ENCODE results near the gene GLRB.
"Not testable (repeated sequence)": the region's sequence is repeated elsewhere in the genome, so short reads cannot be mapped to it uniquely, and the experiment has no call there.

GLRB gene

DNA sequence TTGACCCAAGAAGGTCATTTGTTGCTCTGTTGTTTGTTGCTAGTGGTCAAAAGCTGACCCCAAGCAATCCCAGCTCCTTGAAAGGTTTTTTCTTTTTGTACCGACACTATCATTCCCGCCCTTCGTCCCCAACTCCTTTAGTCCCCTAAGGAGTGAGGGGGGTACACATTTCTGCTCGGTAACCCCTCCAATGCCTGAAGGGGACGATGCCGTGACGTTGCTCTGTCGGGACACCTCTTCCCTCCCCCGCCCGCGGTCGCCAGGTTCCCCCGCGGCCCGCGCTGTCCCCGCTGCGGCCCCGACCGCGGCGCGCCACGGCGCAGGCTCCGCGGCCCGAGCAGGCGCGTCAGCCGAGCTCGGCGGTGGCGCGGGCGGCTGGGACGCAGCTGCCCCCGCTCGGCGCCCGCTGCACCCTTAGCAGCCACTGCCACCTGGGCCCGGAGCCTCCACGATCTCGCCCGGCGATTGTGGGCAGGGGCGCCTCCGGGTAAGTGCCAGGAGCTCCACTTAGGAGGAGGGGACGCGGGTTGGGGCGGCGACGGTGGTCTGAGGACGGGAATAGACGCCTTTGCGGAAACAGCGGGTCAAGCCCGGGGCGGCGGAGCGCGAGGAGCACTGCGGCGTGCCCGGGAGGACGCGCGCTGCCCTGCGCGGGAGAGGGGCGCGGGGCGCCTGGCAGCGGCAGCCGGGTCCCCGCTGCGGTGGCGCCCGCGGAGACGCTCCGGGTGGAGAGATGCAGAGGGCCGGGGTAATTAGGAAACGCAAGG is at the start of gene GLRB:
TSS of gene GLRB (plus strand) at position 340 of the 767 bp plus-strand sequence. CDS start 1,875 bp downstream, outside the sequence.
- in situ Hi-C loops (cut with HindIII; ENCODE audit: low sequenced_read_pairs): no loop called here

DNA sequence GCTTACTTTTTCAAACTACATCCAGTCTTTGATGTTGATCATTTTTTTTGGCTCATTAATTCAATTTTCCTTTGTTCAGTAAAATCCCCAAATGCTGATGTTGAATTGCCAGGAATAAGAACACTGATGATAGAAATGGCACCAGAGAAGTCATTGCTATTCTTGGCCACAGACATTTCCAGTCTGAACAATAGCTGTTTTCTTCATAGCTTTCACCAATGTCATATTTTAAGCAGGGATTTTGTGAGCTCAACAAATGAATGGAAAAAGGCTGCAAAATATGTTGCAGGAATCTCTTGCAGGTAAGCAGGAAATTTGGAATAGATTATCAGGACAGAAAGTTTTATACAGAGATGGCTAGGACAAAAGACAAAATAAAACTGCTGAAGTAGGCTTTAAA is 40.5 kb upstream of the GLRB start:
- in situ Hi-C loops (cut with HindIII; ENCODE audit: low sequenced_read_pairs): no loop called here

DNA sequence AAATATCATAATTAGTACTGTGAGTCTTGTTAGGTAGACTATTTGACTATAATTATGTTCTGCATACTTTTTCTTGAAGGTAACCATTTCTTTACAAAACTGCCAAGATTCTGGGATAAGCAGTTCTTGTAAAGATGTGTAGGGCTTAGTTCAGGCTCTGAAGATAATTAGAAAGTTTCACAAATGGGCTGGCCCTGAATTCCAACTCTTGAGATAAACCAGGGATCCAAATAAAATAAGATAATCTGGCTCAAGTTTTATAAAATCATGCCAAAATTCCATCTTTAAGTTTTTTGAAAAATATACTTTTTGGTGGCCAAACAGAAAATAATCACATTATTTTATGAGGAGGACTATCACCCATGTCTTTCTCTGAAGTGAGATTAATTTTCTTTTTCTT is 35.5 kb upstream of the GLRB start:
- in situ Hi-C loops (cut with HindIII; ENCODE audit: low sequenced_read_pairs): no loop called here

DNA sequence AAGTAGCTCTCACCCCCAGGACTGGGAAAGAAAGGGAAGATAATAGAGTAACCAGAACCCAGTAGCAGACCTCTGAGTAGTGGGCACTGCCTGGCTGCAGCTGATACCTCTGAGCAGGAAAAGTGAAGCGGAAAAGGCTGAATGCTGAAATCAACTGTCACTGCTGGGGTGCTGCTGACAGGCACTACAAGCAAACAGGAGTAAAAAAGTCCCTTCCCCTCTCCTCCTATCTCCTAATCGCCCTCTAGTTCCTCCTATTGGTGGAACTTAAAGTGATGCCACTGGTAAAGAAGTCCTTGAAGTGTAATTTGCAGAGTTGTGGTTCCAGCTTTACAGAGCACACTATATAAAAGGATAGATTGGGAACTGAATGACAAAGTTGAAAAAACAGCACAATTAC is 32.8 kb upstream of the GLRB start:
- in situ Hi-C loops (cut with HindIII; ENCODE audit: low sequenced_read_pairs): no loop called here

DNA sequence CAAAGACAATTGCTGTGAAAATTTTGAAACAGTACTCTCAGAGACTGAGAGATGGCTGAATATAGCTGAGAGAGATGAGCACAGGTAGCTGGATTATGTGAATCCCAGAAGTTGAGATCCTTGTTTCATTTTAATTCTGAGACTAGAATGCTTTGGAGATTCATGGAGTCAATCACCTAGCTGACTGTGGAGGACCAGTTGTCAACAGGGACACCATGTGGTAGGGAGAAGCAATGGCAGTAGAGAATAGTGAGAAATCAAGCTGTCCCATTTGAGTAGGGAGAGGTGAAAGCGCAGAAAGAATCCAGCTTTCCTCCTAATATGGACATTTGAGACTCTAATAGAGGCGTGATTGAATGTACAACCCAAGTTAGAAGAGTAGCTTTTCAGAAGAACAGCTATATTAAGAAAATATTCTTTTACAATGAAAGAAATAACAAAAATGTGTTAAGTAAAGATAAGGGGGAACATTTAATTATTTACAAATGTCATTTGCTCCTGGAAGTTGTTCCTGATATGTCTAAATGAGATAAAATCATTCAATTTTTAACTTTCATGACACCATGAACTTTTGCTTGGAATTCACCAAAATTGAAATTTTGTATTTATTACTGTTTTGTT is 30.3 kb upstream of the GLRB start:
- in situ Hi-C loops (cut with HindIII; ENCODE audit: low sequenced_read_pairs): no loop called here

DNA sequence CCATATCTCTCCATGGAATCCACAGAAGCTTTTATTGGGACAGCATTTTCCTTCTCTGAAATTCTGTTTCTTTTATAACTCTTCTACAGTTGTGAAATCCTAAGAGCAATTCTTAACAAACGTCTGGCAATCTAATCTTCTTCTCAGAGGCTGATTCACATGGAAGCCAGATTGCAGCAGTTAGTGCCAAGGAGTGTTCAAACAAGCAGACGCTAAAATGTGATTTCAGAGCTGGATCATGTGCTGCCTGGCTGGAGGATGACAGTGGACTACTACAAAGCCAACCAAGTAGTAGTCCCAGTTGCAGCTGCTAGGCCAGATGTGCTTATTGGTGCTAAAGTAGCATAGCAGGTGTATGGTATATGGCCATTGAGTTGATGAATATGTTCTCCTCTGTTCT is 27.7 kb upstream of the GLRB start:
- in situ Hi-C loops (cut with HindIII; ENCODE audit: low sequenced_read_pairs): no loop called here

DNA sequence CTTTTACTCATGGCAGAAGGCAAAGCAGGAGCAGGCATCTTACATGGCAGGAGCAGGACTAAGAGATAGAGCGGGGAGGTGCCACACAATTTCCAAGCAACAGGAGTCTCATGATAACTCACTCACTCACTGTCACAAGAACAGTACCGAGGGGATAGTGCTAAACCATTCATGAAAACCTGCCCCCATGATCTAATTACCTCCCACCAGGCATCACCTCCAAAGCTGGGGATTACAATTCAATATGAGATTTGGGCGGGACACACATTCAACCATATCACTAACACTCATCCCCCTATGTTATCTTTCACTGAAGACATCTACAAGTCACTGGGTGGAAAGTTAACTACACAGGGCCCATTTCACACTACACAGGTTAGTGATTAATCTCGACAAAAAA is 25.4 kb upstream of the GLRB start:
- in situ Hi-C loops (cut with HindIII; ENCODE audit: low sequenced_read_pairs): no loop called here

DNA sequence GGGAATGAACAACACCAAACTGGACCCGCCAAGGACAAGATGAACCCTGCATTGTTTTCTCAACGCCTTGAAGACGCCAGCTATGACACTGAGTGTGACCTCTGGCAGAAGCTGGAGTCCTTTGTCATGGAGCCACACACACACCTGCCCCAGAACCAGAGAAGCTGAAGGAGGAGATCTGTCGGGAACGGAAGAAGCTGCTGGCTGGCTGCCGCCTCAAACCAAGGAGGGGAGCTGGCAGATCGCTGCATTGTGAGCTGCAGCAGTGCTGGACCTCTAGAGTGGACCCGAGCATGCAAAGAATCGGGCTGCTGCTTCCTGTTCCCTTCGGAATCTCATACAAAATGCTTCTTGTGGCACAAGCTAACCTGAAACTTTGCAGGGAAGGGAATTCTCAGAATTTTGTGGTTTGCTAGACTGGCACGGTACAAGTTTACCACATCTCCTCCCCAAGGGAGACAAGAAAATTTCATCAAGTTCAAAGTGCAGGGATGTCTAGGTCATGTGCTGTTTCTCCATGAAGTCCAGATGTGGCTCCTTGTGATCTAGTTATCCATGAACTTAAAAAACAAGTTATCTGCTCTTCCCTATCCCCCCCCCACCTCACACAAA is 23.4 kb upstream of the GLRB start:
- in situ Hi-C loops (cut with HindIII; ENCODE audit: low sequenced_read_pairs): no loop called here

DNA sequence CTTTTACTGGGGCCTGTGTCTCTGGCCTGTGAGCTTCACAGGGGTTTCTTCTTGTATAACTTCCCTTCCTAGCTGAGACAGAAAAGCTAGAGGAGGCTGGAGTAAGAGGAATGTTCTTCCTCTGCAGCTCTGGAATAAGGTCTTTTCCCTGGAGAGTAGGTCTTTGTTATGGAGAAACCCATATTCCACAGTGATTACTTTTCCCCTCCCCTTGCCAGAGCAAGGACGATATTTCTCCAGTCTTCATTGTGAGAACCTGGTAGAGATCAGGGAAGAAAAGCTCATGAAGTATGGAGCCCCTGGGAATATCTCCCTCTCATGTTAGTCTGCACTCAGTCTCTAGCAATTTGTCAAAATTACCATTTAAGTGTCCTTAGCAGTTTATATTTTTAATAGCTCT is 18.7 kb upstream of the GLRB start:
- in situ Hi-C loops (cut with HindIII; ENCODE audit: low sequenced_read_pairs): no loop called here

DNA sequence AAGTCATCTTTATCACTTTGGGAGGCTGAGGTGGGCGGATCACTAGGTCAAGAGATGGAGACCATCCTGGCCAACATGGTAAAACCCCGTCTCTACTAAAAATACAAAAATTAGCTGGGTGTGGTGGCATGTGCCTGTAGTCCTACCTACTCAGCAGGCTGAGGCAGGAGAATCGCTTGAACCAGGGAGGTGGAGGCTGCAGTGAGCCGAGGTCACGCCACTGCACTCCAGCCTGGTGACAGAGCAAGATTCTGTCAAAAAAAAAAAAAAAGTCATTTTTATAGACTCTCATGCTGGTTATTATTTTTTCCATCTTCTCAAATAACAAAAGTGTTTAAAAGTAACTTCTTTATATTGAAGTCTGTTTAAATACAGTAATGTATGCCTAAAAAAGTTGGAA is 17.1 kb upstream of the GLRB start:
- in situ Hi-C loops (cut with HindIII; ENCODE audit: low sequenced_read_pairs): not testable (repeated sequence)

DNA sequence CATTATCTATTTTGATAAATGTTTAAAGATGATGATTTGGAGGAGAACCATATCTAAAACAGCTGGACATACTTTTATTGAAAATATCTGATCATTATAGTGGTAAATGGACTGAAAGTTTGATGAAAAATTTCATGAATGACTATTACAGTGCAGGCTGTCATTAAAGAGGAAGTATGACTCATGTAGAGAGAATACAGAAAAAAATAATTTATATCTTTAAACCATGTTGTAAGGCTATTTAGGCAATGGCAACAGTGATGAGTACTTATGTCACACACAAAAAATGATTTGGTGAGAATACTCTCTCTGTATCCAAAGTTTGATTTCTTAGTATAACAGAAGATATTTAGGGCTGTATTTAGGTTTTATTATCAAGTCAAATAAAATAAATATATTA is 3.9 kb upstream of the GLRB start:
- in situ Hi-C loops (cut with HindIII; ENCODE audit: low sequenced_read_pairs): loop anchor here (5.0 kb wide), 1 partner anchor 35 kb away; no protein-coding TSS in a partner anchor

DNA sequence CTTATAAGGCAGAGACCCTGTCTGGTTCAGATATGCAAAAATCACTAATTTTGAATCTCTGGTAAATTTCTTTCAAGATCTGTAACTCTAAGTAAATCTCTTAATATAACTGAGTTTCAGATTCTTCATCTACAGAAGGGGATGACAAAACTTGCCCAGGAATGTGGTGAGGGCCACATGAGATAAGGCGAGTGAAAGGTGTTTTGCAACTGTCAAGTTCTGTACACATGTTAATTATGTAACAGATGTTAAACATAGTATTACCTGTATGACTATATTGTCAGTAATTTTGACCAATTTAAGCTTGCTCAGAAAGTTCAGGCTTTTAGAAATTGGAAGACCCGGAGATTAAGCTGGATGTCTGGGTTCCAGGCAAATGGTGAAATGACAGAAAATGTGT is 549 bp upstream of the GLRB start:
- in situ Hi-C loops (cut with HindIII; ENCODE audit: low sequenced_read_pairs): no loop called here

DNA sequence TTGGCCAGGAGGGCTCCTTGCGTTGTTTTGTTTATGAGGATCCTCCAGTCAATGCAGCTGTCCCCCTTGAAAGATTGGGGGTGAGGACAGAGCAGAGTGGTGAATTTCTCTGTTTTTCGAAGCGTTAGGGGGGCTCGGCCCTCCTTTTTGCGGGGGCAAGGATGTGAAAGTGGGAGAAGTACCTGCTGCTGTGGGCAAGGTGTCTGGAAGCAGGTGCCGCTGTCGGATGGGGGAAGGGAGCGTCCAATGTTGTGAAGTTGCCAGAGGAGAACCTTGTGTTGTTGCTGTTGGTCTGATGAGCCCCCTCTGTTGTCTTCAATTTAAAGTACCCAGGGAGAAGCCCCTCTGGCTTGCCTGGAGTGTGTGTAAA is 613 bp downstream of the GLRB start:
- in situ Hi-C loops (cut with HindIII; ENCODE audit: low sequenced_read_pairs): no loop called here

DNA sequence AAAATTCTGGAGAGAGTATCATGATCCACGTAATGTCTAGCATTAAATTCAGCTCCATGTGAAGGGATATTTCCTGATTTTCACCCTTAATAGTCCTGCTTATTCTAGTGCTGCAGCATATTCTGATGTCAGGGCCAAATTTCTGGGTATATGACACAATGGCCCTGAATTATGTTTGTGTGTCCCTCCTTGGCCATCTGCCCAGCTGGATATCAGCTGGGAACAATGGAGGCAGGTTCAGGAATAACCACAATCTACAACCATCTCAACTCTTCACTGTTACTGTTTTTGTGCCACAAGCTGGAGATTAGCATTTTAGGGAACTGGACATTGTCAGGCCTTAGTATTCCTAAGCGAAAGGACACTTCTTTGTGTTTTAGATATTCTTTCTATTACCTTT is 3.5 kb downstream of the GLRB start:
- in situ Hi-C loops (cut with HindIII; ENCODE audit: low sequenced_read_pairs): no loop called here

DNA sequence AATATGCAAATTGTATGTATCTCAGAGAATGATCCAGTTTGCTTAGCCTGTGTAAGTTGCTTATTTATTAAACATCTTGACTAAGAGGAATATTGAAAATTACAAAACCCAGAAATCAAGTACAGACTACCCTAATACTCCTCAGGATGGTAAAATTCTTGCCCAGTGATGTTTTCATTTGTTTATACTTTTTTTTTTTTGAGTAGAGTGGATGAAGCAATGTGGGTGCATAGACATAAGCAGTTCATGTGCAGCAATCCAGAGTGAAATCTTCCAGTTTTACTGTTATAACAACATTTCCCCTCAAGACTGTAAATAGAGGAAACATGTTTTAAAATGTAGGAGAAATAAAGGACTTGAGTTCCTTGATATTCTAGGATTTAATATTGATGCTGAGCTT is 4.7 kb downstream of the GLRB start:
- in situ Hi-C loops (cut with HindIII; ENCODE audit: low sequenced_read_pairs): no loop called here

DNA sequence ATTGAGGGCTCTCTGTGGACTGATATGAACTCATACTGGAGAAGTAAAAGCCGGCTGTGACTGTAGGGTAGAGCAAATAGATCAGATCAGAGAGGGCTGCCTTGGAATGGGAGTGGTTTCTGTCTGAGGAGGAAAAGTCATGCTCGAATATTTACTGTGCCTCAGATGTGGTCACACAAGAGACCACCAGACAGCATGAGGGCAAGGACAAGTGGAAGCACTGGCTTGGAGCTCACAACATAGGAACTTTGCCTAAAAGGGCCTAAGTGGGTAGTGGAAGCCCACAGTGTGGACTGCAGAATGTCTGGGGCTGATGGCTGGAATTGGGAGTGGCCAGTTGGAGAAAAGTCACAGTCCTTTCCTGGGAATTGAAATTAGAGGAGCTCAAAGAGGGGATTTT is 19.8 kb downstream of the GLRB start:
- in situ Hi-C loops (cut with HindIII; ENCODE audit: low sequenced_read_pairs): no loop called here

DNA sequence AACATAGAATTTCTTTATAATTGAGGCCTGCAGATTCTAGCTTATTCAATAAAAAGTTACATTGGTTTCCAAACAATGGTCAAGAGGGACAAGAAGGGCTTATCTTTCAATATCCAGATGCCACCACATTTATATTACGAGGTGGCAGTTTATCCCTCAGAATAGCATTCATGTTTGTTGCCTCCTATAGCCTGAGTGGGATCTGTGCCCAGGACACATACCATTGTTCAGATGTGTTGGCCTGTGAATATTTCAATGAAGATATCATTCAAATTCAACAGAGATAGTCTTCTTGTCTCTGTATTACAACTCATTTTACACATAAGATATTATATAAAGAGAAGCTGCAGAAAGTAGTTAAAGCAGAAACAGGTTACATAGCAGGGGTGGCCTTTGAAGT is 20.5 kb downstream of the GLRB start:
- in situ Hi-C loops (cut with HindIII; ENCODE audit: low sequenced_read_pairs): no loop called here

DNA sequence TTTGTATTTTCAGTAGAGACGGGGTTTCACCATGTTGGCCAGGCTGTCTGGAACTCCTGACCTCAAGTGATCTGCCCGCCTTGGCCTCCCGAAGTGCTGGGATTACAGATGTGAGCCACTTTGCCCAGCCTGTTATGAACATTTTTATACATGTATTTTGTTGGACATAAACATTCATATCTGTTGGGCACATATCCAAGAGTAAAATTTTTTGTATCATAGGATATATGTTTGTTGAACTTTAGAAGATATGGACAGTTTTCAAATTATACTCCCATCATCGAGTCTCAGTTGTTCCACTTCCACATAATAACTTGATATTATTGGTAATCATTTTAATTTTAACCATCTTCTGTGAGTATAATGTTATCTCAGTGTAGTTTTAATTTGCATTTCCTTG is 23.6 kb downstream of the GLRB start:
- in situ Hi-C loops (cut with HindIII; ENCODE audit: low sequenced_read_pairs): no loop called here

DNA sequence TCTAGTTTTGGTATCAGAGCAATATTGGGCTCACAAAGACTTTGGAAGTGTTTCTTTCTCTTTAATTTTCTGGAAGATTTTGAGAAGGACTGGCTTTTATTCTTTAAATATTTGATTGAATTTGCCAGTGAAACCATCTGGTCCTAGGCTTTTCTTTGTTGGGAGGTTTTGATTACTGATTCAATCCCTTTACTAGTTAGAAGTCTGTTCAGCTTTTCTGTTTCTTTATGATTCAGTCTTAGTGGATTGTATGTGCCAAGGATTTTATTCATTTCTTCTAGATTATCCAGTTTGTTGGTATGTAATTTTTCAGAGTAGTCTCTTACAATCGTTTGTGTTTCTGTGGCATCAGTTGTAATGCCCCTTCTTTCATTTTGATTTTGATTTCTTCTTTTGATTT is 28.6 kb downstream of the GLRB start:
- in situ Hi-C loops (cut with HindIII; ENCODE audit: low sequenced_read_pairs): no loop called here

DNA sequence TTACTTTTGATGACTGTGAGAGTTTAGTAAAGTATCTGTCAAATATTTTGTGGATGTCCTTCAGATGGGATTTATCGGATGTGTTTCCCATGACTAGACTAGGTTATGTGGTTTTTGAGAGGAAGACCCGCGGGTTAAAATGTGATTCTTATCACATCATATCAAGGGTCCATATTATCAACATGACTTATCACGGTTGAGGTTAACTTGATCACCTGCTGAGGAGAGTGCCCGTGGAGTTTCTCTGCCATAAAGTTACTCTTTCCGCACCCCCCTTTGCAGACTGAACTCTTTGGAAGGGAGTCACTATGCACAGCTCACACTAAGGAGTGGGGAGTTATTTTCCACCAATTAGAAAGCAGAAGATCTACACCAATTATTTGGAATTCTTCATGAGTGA is 38.7 kb downstream of the GLRB start:
- in situ Hi-C loops (cut with HindIII; ENCODE audit: low sequenced_read_pairs): no loop called here

DNA sequence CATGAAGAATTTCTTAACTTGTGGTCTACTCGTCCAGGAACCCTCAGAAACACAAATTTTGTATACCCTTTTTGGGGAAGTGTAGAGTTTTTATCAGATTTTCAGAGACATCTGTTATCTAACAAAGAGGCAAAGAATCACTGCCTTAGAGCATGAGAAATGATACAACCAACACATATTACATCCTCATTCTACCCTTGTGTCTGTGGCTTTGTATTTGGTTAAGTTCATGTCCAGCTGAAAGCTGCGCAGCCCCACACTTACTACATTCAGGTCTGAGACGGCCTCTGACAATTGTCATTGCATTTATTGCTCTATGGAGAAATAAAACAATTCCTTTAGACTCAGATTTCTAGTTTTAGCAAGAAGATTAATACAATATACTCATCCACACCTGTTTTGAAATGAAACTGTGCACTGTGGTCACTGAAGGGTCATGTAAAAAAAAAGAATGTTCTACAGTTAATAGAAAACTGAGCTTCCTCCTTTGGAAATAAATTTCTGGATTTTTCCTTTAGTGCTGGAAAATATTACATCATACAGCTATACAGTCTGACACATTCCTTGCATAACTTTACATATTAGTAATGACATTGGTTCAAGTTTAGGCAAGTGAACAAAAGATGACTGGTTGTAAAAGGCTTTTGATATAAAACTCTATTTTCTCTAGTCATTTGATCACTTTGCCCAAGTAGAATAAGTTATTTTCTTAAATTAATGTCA is 39.8 kb downstream of the GLRB start:
- in situ Hi-C loops (cut with HindIII; ENCODE audit: low sequenced_read_pairs): no loop called here

DNA sequence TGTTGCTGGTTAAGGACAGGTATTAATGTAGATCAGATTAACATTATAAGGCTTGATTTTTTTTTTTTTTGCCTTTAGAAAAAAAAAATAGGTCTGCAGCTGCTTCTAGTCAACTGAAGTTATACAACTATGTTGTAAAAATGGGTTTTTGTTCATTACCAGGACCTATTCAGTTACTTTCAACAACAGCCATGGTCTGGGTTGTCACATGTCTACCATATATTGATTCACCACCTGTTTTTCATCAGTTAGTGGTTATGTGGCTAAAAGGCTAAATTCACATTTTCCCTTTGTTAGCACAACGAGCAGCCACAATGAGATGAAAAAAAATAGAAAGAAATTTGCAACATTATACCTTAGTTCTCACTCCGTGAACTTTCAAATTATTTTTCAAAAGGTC is 45.5 kb downstream of the GLRB start:
- in situ Hi-C loops (cut with HindIII; ENCODE audit: low sequenced_read_pairs): no loop called here
